ENCODE data around the gene LGR6.

- TF ChIP-seq YY1 (IDR thresholded peaks at IDR 0.05; ENCODE audit: low read depth, low read length) (no peak), POLR2A (IDR thresholded peaks at IDR 0.05; ENCODE audit: control extremely low read depth in 1 of 2, low read depth in 2 of 2, low read length in 2 of 2) (no peak), BRCA1 (IDR thresholded peaks at IDR 0.05; ENCODE audit: low read depth, low read length) (no peak), SRF (IDR thresholded peaks at IDR 0.05; ENCODE audit: low read depth, low read length) (no peak), CTCF (IDR thresholded peaks at IDR 0.05; ENCODE audit: control extremely low read depth in 1 of 3, insufficient read depth in 1 of 3, low read depth in 1 of 3, low read length in 3 of 3) (no peak), POLR2AphosphoS5 (IDR thresholded peaks at IDR 0.05; ENCODE audit: low read depth, low read length) (no peak), ATF3 (IDR thresholded peaks at IDR 0.05; ENCODE audit: insufficient read depth, low read depth, low read length) (no peak), EZH2 (IDR thresholded peaks at IDR 0.05; ENCODE audit: low read depth, low read length, severe bottlenecking) (no peak), TCF12 (IDR thresholded peaks at IDR 0.05; ENCODE audit: low read depth, low read length) (no peak), RFX5 (IDR thresholded peaks at IDR 0.05; ENCODE audit: borderline replicate concordance, low read depth, low read length) (no peak), TEAD4 (IDR thresholded peaks at IDR 0.05; ENCODE audit: low read depth, low read length) (no peak), ASH2L (IDR thresholded peaks at IDR 0.05; ENCODE audit: low read length) (no peak), MAX (IDR thresholded peaks at IDR 0.05) (no peak), FOSL1 (IDR thresholded peaks at IDR 0.05; ENCODE audit: insufficient read depth, low read depth, low read length) (no peak)
Measured at GRCh38 chr1:202172015-202172355, 21.6 kb upstream of the LGR6 start.
